Measurements from ENCODE around the gene NRAP. TPM values are rescaled to one million over a fixed set of nuclear protein-coding genes. Genes with fewer than 3 reads are reported as not detected.
A peak's percentile ranks its signal among the peaks of the same experiment; 100 is the strongest.

The NRAP gene
- total RNA-seq, 1 experiment from 2014 or later: not detected

DNA sequence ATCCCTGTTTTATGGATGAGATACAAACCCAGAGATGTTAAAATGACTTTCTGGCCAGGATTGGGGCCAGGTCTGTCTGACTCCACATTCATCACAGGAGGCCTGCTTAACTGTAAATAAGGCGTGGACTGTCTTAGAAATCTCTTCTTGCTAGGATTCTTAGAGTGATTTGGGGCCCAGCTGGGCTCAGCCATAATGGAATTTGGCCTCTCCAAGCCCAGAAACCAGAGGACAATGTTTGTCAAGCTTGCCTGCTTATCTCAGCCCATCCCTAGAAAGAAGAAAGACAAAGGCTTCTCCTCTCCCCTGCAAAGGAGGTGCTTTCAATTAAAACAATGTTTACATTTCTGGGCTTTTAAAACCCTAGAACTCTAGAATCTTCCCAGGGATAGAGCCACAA is 108.1 kb downstream of the NRAP start:
- no peak for DNase-seq (ENCODE audit: low read depth, low spot score)
- H3K27me3 ChIP-seq (ENCODE audit: control insufficient read depth, insufficient read depth, low read length): peaks cover 9% of the 10 kb centered on the region; the same call in 1 of the 2 replicates
- H3K4me1 ChIP-seq (ENCODE audit: control insufficient read depth, insufficient read depth, low read length): no peaks in the 10 kb centered on the region
- in situ Hi-C loops (cut with HindIII; ENCODE audit: low pct_unique_long_range_greater_than_20kb, low sequenced_read_pairs): no loop called here
- H3K9me3 ChIP-seq (ENCODE audit: control insufficient read depth, insufficient read depth, low read depth, low read length): no peaks in the 10 kb centered on the region
- H3K27ac ChIP-seq (ENCODE audit: low read length): no peak overlapping the region
- intact Hi-C loops (cut with micrococcal nuclease; ENCODE audit: unreplicated experiment): no loop called here
- no peak for ATAC-seq
- ChIA-PET POLR2A (no interaction called here), CTCF (no interaction called here)
- TF ChIP-seq, protein P1, sequence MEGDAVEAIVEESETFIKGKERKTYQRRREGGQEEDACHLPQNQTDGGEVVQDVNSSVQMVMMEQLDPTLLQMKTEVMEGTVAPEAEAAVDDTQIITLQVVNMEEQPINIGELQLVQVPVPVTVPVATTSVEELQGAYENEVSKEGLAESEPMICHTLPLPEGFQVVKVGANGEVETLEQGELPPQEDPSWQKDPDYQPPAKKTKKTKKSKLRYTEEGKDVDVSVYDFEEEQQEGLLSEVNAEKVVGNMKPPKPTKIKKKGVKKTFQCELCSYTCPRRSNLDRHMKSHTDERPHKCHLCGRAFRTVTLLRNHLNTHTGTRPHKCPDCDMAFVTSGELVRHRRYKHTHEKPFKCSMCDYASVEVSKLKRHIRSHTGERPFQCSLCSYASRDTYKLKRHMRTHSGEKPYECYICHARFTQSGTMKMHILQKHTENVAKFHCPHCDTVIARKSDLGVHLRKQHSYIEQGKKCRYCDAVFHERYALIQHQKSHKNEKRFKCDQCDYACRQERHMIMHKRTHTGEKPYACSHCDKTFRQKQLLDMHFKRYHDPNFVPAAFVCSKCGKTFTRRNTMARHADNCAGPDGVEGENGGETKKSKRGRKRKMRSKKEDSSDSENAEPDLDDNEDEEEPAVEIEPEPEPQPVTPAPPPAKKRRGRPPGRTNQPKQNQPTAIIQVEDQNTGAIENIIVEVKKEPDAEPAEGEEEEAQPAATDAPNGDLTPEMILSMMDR (IDR thresholded peaks at IDR 0.05): 0 out of 2 replicates have a peak, but pooled peaks have one; percentile 6
- TF ChIP-seq, protein P2, sequence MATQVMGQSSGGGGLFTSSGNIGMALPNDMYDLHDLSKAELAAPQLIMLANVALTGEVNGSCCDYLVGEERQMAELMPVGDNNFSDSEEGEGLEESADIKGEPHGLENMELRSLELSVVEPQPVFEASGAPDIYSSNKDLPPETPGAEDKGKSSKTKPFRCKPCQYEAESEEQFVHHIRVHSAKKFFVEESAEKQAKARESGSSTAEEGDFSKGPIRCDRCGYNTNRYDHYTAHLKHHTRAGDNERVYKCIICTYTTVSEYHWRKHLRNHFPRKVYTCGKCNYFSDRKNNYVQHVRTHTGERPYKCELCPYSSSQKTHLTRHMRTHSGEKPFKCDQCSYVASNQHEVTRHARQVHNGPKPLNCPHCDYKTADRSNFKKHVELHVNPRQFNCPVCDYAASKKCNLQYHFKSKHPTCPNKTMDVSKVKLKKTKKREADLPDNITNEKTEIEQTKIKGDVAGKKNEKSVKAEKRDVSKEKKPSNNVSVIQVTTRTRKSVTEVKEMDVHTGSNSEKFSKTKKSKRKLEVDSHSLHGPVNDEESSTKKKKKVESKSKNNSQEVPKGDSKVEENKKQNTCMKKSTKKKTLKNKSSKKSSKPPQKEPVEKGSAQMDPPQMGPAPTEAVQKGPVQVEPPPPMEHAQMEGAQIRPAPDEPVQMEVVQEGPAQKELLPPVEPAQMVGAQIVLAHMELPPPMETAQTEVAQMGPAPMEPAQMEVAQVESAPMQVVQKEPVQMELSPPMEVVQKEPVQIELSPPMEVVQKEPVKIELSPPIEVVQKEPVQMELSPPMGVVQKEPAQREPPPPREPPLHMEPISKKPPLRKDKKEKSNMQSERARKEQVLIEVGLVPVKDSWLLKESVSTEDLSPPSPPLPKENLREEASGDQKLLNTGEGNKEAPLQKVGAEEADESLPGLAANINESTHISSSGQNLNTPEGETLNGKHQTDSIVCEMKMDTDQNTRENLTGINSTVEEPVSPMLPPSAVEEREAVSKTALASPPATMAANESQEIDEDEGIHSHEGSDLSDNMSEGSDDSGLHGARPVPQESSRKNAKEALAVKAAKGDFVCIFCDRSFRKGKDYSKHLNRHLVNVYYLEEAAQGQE (IDR thresholded peaks at IDR 0.05; ENCODE audit: insufficient read depth in 1 of 2, low read depth in 2 of 2, low read length in 1 of 2): no peak
- BruUV-seq (replicated peaks): no TSS peak
- H3K4me3 ChIP-seq (ENCODE audit: low read depth in 2 of 2, low read length in 2 of 2): no peak overlapping the region
- H3K36me3 ChIP-seq (ENCODE audit: control insufficient read depth, insufficient read depth, low read length): no peaks in the 10 kb centered on the region

DNA sequence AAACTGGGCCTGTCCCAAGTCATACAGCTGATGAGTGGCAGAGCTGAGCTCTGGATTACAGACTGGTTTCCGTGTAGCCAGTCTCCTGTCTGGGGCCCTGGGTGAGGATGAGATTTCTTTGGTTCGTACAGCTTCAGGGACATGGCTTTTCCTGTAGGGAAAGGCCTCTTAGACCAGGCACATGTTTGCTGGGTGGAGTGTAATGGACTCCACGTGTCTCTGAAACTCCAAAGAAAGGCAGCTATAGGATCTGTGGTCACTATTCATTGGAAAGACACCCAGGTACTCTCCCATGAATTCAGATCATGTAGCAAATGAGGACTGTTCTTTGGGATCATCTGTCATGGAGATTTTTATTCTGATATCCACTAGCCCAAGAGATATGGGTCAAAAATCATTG is 108.6 kb downstream of the NRAP start:
- H3K4me3 ChIP-seq (ENCODE audit: low read depth in 2 of 2, low read length in 2 of 2): no peak overlapping the region
- H3K27ac ChIP-seq (ENCODE audit: low read length): no peak overlapping the region
- CTCF ChIA-PET: no interaction called here
- in situ Hi-C loops (cut with HindIII; ENCODE audit: low pct_unique_long_range_greater_than_20kb, low sequenced_read_pairs) (no loop called here), intact Hi-C loops (cut with micrococcal nuclease; ENCODE audit: unreplicated experiment) (no loop called here)
- no peaks in the 10 kb centered on the region for H3K36me3 ChIP-seq (ENCODE audit: control insufficient read depth, insufficient read depth, low read length)
- POLR2A ChIA-PET: no interaction called here
- ATAC-seq (no peak), DNase-seq (ENCODE audit: low read depth, low spot score) (no peak)
- BruUV-seq (replicated peaks): no TSS peak
- H3K27me3 ChIP-seq (ENCODE audit: control insufficient read depth, insufficient read depth, low read length): peaks cover 9% of the 10 kb centered on the region; the same call in 1 of the 2 replicates
- H3K4me1 ChIP-seq (ENCODE audit: control insufficient read depth, insufficient read depth, low read length): no peaks in the 10 kb centered on the region
- H3K9me3 ChIP-seq (ENCODE audit: control insufficient read depth, insufficient read depth, low read depth, low read length): no peaks in the 10 kb centered on the region
- no peak for TF ChIP-seq POLR2AphosphoS5 (IDR thresholded peaks at IDR 0.05; ENCODE audit: low read depth, low read length)

DNA sequence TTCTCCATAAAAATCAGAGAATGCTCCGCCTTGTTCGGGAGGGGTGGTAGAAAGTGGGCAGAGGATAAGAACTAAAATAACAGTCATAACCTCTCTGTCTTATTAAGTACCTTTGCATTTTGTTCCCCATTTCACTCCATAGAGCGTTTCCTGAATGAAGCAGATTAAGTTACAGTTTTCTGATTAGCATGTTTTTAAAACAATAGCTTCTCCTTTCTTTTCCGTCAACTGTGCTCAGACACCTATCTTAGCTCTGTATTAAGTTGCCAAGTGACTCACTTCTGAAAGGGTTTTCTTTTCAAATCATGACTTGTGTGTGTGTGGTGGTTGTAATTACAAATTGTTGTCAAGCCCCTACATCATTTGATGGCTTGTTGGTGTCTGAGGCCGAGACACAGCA is 109.6 kb downstream of the NRAP start:
- ATAC-seq: no peak
- no peak overlapping the region for H3K27ac ChIP-seq (ENCODE audit: low read length)
- no peaks in the 10 kb centered on the region for H3K4me1 ChIP-seq (ENCODE audit: control insufficient read depth, insufficient read depth, low read length)
- TF ChIP-seq, protein P2 (IDR thresholded peaks at IDR 0.05; ENCODE audit: insufficient read depth in 1 of 2, low read depth in 2 of 2, low read length in 1 of 2): no peak
- TF ChIP-seq SIN3A (IDR thresholded peaks at IDR 0.05; ENCODE audit: borderline replicate concordance, insufficient read depth, low read depth, low read length): no peak
- TF ChIP-seq, protein P1 (IDR thresholded peaks at IDR 0.05): no peak
- CTCF ChIA-PET: no interaction called here
- DNase-seq (ENCODE audit: low read depth, low spot score): no peak
- H3K36me3 ChIP-seq (ENCODE audit: control insufficient read depth, insufficient read depth, low read length): no peaks in the 10 kb centered on the region
- POLR2A ChIA-PET: no interaction called here
- H3K4me3 ChIP-seq (ENCODE audit: low read depth in 2 of 2, low read length in 2 of 2): no peak overlapping the region
- H3K9me3 ChIP-seq (ENCODE audit: control insufficient read depth, insufficient read depth, low read depth, low read length): no peaks in the 10 kb centered on the region
- in situ Hi-C loops (cut with HindIII; ENCODE audit: low pct_unique_long_range_greater_than_20kb, low sequenced_read_pairs): no loop called here
- BruUV-seq (replicated peaks): no TSS peak
- peaks cover 7% of the 10 kb centered on the region; the same call in 1 of the 2 replicates for H3K27me3 ChIP-seq (ENCODE audit: control insufficient read depth, insufficient read depth, low read length)
- intact Hi-C loops (cut with micrococcal nuclease; ENCODE audit: unreplicated experiment): no loop called here

All from Panc1 (cell line).